H1 (cell line): ENCODE data around the gene EMC1. TPM values are rescaled to one million over a fixed set of nuclear protein-coding genes. Genes with fewer than 3 reads are reported as not detected.
"Not testable (repeated sequence)": the region's sequence is repeated elsewhere in the genome, so short reads cannot be mapped to it uniquely, and the experiment has no call there.

Experiments used
- CTCF ChIA-PET: fragments of 300-600 bp; sonication (Branson Sonifier 250); formaldehyde crosslinking; loops from one replicate; lab custom pipeline; 2021; ENCODE audit not compliant: partially characterized antibody; lab: Charles Lee
- POLR2A ChIA-PET: fragments of 300-600 bp; sonication (Branson Sonifier 250); formaldehyde crosslinking; loops from one replicate; lab custom pipeline; 2021; ENCODE audit warnings: inconsistent platforms; ENCODE audit not compliant: partially characterized antibody; lab: Charles Lee
- DNase-seq, 2 experiments: peaks; one replicate each; pipeline versions ENCODE4 v3.0.0 to v3.0.0-alpha.2; 2010 to 2022; ENCODE audit warnings: low spot score in 2 of 2, low read depth in 1 of 2, mixed read lengths in 1 of 2
- FAIRE-seq: peaks from 2 replicates; lab custom pipeline; 2011; peaks lifted over from hg19 to GRCh38; lab: Jason Lieb, UNC
- H2AFZ ChIP-seq: 2 replicates; pipeline ENCODE4 v1.8.1; 2012; ENCODE audit warnings: low read length, inconsistent platforms
- H2AK5ac ChIP-seq: 2 replicates; pipeline ENCODE4 v1.6.1; 2013; ENCODE audit warnings: low read depth, low read length
- H2BK120ac ChIP-seq: replicated peaks from 2 replicates; pipeline ENCODE3; 2013; ENCODE audit warnings: low read depth, low read length, inconsistent platforms
- H2BK12ac ChIP-seq: 2 replicates; pipeline ENCODE4 v1.6.1; 2013; ENCODE audit warnings: low read depth, low read length
- H2BK15ac ChIP-seq: 2 replicates; pipeline ENCODE4 v1.6.1; 2013; ENCODE audit warnings: low read length
- H2BK20ac ChIP-seq: 2 replicates; pipeline ENCODE4 v1.6.1; 2013; ENCODE audit warnings: low read length
- H2BK5ac ChIP-seq: 2 replicates; pipeline ENCODE4 v1.6.1; 2013; ENCODE audit warnings: low read depth, low read length
- H3K14ac ChIP-seq: 2 replicates; pipeline ENCODE4 v1.6.1; 2013; ENCODE audit warnings: inconsistent platforms; ENCODE audit not compliant: insufficient read length
- H3K18ac ChIP-seq: 2 replicates; pipeline ENCODE4 v1.6.1; 2013; ENCODE audit warnings: low read length; ENCODE audit errors: extremely low read depth
- H3K23ac ChIP-seq: 2 replicates; pipeline ENCODE4 v1.6.1; 2013; ENCODE audit warnings: inconsistent platforms; ENCODE audit not compliant: insufficient read length
- H3K23me2 ChIP-seq: 2 replicates; pipeline ENCODE4 v1.6.1; 2013; ENCODE audit warnings: low read depth, low read length
- H3K27ac ChIP-seq: 2 replicates; pipeline ENCODE4 v1.6.1; 2011; ENCODE audit warnings: low read depth, low read length, inconsistent platforms
- H3K27me3 ChIP-seq, 4 experiments: replicated peaks in 1 of 4; 1 replicate in 1 of 4; 2 replicates in 3 of 4; pipeline versions ENCODE4 v1.6.1 to v1.8.1; 2011 to 2013; ENCODE audit warnings: low read length in 3 of 4, mild to moderate bottlenecking in 3 of 4, inconsistent platforms in 2 of 4, mixed read lengths in 2 of 4, moderate library complexity in 1 of 4; ENCODE audit not compliant: control insufficient read depth in 3 of 4, insufficient read depth in 3 of 4; ENCODE audit errors: extremely low read depth in 1 of 4
- H3K36me3 ChIP-seq, 4 experiments: 2 replicates each; pipeline versions ENCODE4 v1.6.1 to v1.8.1; 2011 to 2013; ENCODE audit warnings: mild to moderate bottlenecking in 4 of 4, low read length in 3 of 4, moderate library complexity in 2 of 4, control low read depth in 1 of 4, inconsistent platforms in 1 of 4; ENCODE audit not compliant: insufficient read depth in 4 of 4, control insufficient read depth in 2 of 4
- H3K4ac ChIP-seq: replicated peaks from 2 replicates; pipeline ENCODE3; 2013; ENCODE audit warnings: low read length, low read depth, mixed read lengths, inconsistent platforms; ENCODE audit not compliant: insufficient read length
- H3K4me1 ChIP-seq, 4 experiments: replicated peaks in 1 of 4; 1 replicate in 1 of 4; 2 replicates in 3 of 4; pipeline versions ENCODE4 v1.6.1 to v1.8.1; 2011 to 2013; ENCODE audit warnings: low read length in 3 of 4, inconsistent platforms in 2 of 4, mixed read lengths in 1 of 4; ENCODE audit not compliant: insufficient read depth in 4 of 4, control insufficient read depth in 3 of 4
- H3K4me2 ChIP-seq, 2 experiments: 2 replicates each; pipeline versions ENCODE4 v1.6.1 to v1.8.1; 2011 to 2013; ENCODE audit warnings: low read depth in 2 of 2, low read length in 2 of 2, control low read depth in 1 of 2, inconsistent platforms in 1 of 2, mild to moderate bottlenecking in 1 of 2; ENCODE audit not compliant: insufficient read depth in 1 of 2
- H3K4me3 ChIP-seq, 4 experiments: fragments of 200-600, 300-600 bp in 1 of 4; sonication (generic), shearing (Covaris generic), sonication (Bioruptor Twin) in 1 of 4; 2 replicates each; pipeline versions ENCODE4 v1.5.1 to v1.8.1; 2011 to 2016; ENCODE audit warnings: low read length in 4 of 4, low read depth in 3 of 4, control low read depth in 2 of 4, inconsistent platforms in 2 of 4, mild to moderate bottlenecking in 2 of 4, mixed read lengths in 1 of 4, moderate library complexity in 1 of 4; ENCODE audit not compliant: insufficient read depth in 2 of 4; ENCODE audit errors: extremely low read depth in 1 of 4
- H3K56ac ChIP-seq: replicated peaks from 2 replicates; pipeline ENCODE3; 2013; ENCODE audit warnings: low read depth, mild to moderate bottlenecking, mixed read lengths, low read length, inconsistent platforms; ENCODE audit not compliant: insufficient read length
- H3K79me1 ChIP-seq: 2 replicates; pipeline ENCODE4 v1.6.1; 2013; ENCODE audit warnings: low read depth, low read length, control low read depth
- H3K79me2 ChIP-seq, 2 experiments: 2 replicates each; pipeline versions ENCODE4 v1.6.1 to v1.8.1; 2012 to 2013; ENCODE audit warnings: low read length in 2 of 2, mild to moderate bottlenecking in 2 of 2, inconsistent platforms in 1 of 2; ENCODE audit not compliant: insufficient read depth in 2 of 2, control insufficient read depth in 1 of 2
- H3K9ac ChIP-seq, 4 experiments: replicated peaks in 1 of 4; 1 replicate in 1 of 4; 2 replicates in 3 of 4; pipeline versions ENCODE4 v1.6.1 to v1.8.1; 2011 to 2013; ENCODE audit warnings: low read depth in 3 of 4, low read length in 3 of 4, control low read depth in 2 of 4, mild to moderate bottlenecking in 2 of 4, moderate library complexity in 2 of 4, inconsistent platforms in 1 of 4; ENCODE audit errors: extremely low read depth in 1 of 4
- H3K9me3 ChIP-seq, 2 experiments: 2 replicates each; pipeline versions ENCODE4 v1.6.1 to v1.8.1; 2012 to 2013; ENCODE audit warnings: mild to moderate bottlenecking in 2 of 2, moderate library complexity in 2 of 2, control low read depth in 1 of 2, inconsistent platforms in 1 of 2, low read depth in 1 of 2, low read length in 1 of 2, mixed read lengths in 1 of 2; ENCODE audit not compliant: insufficient read depth in 2 of 2
- H4K20me1 ChIP-seq, 2 experiments: replicated peaks in 1 of 2; 2 replicates each; pipeline versions ENCODE3 to v1.8.1; 2011 to 2013; ENCODE audit warnings: inconsistent platforms in 2 of 2, low read length in 2 of 2, mild to moderate bottlenecking in 1 of 2; ENCODE audit not compliant: insufficient read depth in 2 of 2, control insufficient read depth in 1 of 2
- H4K5ac ChIP-seq: 2 replicates; pipeline ENCODE4 v1.6.1; 2013; ENCODE audit warnings: low read length, low read depth, mixed read lengths, inconsistent platforms; ENCODE audit not compliant: insufficient read length
- H4K8ac ChIP-seq: 2 replicates; pipeline ENCODE4 v1.8.0; 2013; ENCODE audit warnings: mild to moderate bottlenecking, moderate library complexity, low read length, inconsistent platforms; ENCODE audit not compliant: insufficient read depth; ENCODE audit errors: extremely low read depth
- H4K91ac ChIP-seq: replicated peaks from 2 replicates; pipeline ENCODE3; 2013; ENCODE audit warnings: low read length, mixed read lengths, inconsistent platforms; ENCODE audit not compliant: insufficient read length
- WGBS, 2 experiments: shearing (Covaris generic) in 1 of 2; methylation state at CpG; one replicate each; pipeline versions ENCODE4 v1.1.6 to v1.1.7; 2013 to 2015; ENCODE audit warnings: low lambda C conversion rate in 2 of 2, mixed read lengths in 2 of 2, inconsistent platforms in 1 of 2, low coverage in 1 of 2, missing lambda C conversion rate in 1 of 2; ENCODE audit not compliant: insufficient replicate concordance in 2 of 2, insufficient coverage in 1 of 2, insufficient read length in 1 of 2; ENCODE audit errors: extremely low coverage in 1 of 2, missing lambda C conversion rate in 1 of 2; 5-methylcytosine and 5-hydroxymethylcytosine counted together
- polyA plus RNA-seq, 7 experiments: library from polyadenylated mRNA; depleted of rRNA in 3 of 7; stranded (reverse) in 5 of 7; unstranded in 2 of 7; fragments of >200 nt in 5 of 7; fragments of 200-250 nt in 2 of 7; gene quantifications; 1 replicate in 5 of 7; 2 replicates in 1 of 7; 4 replicates in 1 of 7; pipeline versions ENCODE4 v1.2.1 to v1.2.3, GENCODE V29; 2011 to 2013; ENCODE audit warnings: missing spikeins in 2 of 7, mixed read lengths in 2 of 7
- total RNA-seq: library from RNA; stranded (reverse); fragmentation: NEBNext Ultra II Directional; extraction: Animal tissue kit (Norgen Biotek cat#: 25700); gene quantifications from 2 replicates; pipeline ENCODE4 v1.2.1, GENCODE V29; 2021

The EMC1 gene
- total and polyA plus RNA-seq, 2 of the 8 experiments (the other 6 are each of a cell fraction or from before 2014, with no cell fraction given), result 51.0 to 53.5 TPM

DNA sequence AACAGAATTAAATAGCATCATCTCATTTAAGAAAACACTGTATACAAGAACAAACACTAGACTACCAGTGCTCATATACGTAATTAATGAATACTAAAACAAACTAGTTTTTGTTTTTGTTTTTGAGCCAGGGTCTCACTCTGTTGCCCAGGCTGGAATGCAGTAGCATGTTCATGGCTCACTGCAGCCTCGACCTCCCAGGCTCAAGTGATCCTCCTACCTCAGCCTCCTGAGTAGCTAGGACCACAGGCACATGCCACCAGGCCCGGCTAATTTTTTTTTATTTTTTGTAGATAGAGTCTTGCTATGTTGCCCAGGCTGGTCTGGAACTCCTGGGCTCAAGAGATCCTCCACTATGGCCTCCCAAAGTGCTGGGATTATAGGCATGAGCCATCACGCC lies 34.7 kb downstream of the EMC1 start:
- H4K20me1 ChIP-seq, H3K4me3 ChIP-seq, H3K4ac ChIP-seq, H3K79me1 ChIP-seq, DNase-seq, H3K23me2 ChIP-seq, H2BK20ac ChIP-seq, H3K4me2 ChIP-seq, H4K5ac ChIP-seq, H3K14ac ChIP-seq, H3K18ac ChIP-seq, H2BK5ac ChIP-seq, H4K8ac ChIP-seq, H3K23ac ChIP-seq, H3K4me1 ChIP-seq, CTCF ChIA-PET, FAIRE-seq, H3K27me3 ChIP-seq, H2AK5ac ChIP-seq, H2AFZ ChIP-seq, H4K91ac ChIP-seq, H3K9ac ChIP-seq, H2BK15ac ChIP-seq, H2BK120ac ChIP-seq, H3K27ac ChIP-seq, H2BK12ac ChIP-seq, H3K56ac ChIP-seq, H3K9me3 ChIP-seq: not testable (repeated sequence)
- 95% methylated on average over 4 of the region's 4 CpGs; no CpG with 5 or more reads in 1 of the 2 experiments for WGBS, 2 experiments
- POLR2A ChIA-PET, result interaction anchor here (1.4 to 1.5 kb wide), 2 partner anchors 14 to 35 kb away, joined by 3 to 4 read pairs; partner anchors contain the start of genes EMC1 and MRTO4
- H3K79me2 ChIP-seq, result peaks cover 3 to 28% of the 10 kb centered on the region in 2 experiments; a peak in 3 of 4 replicates
- peaks cover 18 to 39% (median 33%) of the 10 kb centered on the region in 4 experiments for H3K36me3 ChIP-seq
